GM23338 (cell line): Measurements from ENCODE around the gene CENPX.

Experiments used
- CREB1 ChIP-seq: fragments of 250-450 bp; sonication (Bioruptor Pico); IDR thresholded peaks from 2 replicates; pipeline ENCODE4 v1.5.0; 2020; ENCODE audit warnings: low read depth, mild to moderate bottlenecking, moderate library complexity
- CTCF ChIP-seq, 2 experiments: fragments of 200-600 bp in 1 of 2; sonication (generic) in 1 of 2; conservative IDR thresholded peaks; 2 replicates each; pipeline versions ENCODE4 v1.5.1 to v1.6.1; 2016 to 2017; ENCODE audit warnings: antibody characterized with exemption in 2 of 2, low read depth in 2 of 2, mild to moderate bottlenecking in 2 of 2, moderate library complexity in 1 of 2
- EZH2 ChIP-seq: fragments of 200-600 bp; sonication (generic); IDR thresholded peaks from one replicate; pipeline ENCODE4 v1.8.0; 2017; ENCODE audit warnings: antibody characterized with exemption, mild to moderate bottlenecking, low read depth; ENCODE audit not compliant: unreplicated experiment
- EZH2phosphoT487 ChIP-seq: fragments of 200-600 bp; sonication (generic); IDR thresholded peaks from one replicate; pipeline ENCODE4 v1.8.1; 2018; ENCODE audit warnings: antibody characterized with exemption; ENCODE audit not compliant: unreplicated experiment
- POLR2AphosphoS5 ChIP-seq: IDR thresholded peaks from 2 replicates; pipeline ENCODE4 v1.6.1; 2016; ENCODE audit warnings: antibody characterized with exemption, low read depth
- REST ChIP-seq: IDR thresholded peaks from one replicate; pipeline ENCODE4 v1.6.1; 2018; ENCODE audit warnings: antibody characterized with exemption; ENCODE audit not compliant: unreplicated experiment
- ZNF331 ChIP-seq: fragments of 250-450 bp; sonication (Bioruptor Pico); IDR thresholded peaks from 2 replicates; pipeline ENCODE4 v1.5.0; 2020; ENCODE audit warnings: low read depth, mild to moderate bottlenecking, moderate library complexity

- no peak for TF ChIP-seq POLR2AphosphoS5
- TF ChIP-seq CTCF (conservative IDR thresholded peaks at IDR 0.05; ENCODE audit: low read depth in 2 of 2): no peak
- no peak for TF ChIP-seq EZH2
- no peak for TF ChIP-seq EZH2phosphoT487
- TF ChIP-seq ZNF331 (CRISPR knock-in tag): no peak
- TF ChIP-seq CREB1: no peak
- TF ChIP-seq REST: no peak
Measured at GRCh38 chr17:82049521-82049971, 26.9 kb upstream of the CENPX start.
